RPMI8226 (cell line): ENCODE data around the gene RORB.

Source experiments
- DNase-seq: peaks from one replicate; pipeline ENCODE4 v3.0.0-alpha.2; 2015

RORB gene

DNA sequence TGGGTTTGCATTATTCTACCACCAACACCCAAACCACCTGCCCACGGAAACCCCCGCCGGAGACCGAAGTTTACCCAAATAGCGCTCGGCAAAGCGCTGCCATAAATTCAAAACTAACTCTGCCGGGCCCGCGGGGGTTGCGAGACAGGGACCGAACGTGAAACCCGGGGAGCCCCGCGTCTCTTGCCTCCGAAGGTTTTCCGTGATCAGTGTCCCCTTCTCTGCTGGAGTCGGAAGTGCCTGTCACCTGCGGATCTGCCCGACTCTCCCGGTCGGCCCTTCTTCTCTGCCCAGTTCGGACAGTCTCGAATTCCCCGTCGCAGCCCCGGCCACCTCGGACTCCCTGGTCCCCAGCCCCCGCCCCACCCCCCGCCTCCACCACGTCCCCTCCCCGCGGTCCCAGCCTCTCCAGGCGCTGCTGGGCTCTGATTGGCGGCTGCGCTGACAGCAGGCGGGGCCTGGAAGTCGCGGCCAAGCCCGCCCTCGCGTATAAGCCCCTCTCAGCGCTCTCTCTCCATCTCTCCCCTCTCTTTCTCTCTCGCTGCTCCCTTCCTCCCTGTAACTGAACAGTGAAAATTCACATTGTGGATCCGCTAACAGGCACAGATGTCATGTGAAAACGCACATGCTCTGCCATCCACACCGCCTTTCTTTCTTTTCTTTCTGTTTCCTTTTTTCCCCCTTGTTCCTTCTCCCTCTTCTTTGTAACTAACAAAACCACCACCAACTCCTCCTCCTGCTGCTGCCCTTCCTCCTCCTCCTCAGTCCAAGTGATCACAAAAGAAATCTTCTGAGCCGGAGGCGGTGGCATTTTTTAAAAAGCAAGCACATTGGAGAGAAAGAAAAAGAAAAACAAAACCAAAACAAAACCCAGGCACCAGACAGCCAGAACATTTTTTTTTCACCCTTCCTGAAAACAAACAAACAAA is at the start of gene RORB:
Gene RORB, plus strand, starts transcription at position 517 of the 929 bp plus-strand sequence. CDS start 642 bp downstream, outside the sequence.
- peak; percentile 26 for DNase-seq

DNA sequence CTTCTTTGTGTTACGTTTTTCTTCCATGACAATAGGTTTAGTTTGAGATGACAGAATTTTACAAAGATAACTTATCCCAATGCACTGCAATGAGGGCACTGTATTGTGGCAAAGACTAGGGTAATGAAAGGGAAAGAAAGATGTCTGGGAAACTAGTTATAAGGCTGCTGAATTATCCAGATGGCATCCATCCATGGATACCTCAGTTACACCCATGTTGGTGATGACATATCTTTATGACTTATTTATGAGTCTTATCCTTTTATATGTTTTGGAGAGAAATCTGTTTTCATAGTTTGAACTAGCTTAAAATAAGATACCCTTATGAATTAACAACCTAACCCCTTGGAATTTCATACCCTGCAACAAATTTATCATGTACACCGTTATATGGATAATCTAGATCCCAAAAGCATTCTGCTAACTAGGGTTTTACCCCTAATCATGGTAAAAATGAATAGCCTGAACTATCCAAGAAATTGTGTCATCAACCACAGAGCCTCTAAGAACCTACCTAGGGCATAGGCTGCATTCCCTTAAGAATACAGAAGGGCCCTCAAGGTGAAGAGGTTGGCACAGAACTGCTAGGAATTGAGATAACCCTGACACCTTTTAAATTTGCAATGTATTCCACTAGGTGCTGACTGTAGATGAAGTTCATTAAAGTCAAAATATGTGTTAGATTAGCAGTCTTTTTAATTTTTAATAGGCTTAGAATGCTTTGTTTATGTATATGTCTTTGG is 49.5 kb upstream of the RORB start:
- no peak for DNase-seq

DNA sequence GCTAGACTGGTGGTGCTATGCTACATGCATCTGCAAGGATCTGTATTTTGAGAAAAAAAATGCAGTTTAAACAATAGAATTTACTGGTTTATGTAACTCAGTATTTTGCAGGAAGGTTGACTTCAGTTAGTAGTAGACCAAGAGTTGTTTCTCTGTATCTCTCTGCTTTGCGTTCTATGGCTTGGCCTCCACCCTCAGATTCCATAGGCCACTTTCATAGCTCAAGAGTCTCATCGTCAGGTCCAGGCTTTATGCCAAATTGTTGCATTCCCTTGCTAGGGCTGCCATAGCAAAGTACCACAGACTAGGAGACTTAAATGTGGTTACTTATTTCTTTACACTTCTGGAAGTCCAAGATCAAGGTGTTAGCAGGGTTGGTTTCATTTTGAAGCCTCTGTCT is 48.1 kb upstream of the RORB start:
- no peak for DNase-seq

DNA sequence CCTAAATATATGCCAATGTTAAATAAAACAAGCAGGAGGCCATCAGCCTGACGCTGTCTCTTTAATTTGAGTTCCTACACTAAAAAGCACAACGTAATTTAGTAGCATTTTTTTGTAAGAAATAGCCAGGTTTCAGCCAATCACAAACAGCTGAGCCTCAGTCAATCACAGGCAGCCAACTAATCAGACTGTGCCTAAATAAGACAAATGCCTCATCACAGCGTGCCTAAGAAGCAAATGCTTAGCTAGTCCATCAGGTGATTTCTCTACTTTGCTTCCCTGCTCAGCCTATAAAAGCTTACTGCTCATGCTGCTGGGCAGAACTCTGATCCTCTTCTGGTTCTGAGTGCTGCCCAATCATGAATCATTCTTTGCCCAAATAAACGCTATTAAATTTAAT is 38.3 kb upstream of the RORB start:
- no peak for DNase-seq

DNA sequence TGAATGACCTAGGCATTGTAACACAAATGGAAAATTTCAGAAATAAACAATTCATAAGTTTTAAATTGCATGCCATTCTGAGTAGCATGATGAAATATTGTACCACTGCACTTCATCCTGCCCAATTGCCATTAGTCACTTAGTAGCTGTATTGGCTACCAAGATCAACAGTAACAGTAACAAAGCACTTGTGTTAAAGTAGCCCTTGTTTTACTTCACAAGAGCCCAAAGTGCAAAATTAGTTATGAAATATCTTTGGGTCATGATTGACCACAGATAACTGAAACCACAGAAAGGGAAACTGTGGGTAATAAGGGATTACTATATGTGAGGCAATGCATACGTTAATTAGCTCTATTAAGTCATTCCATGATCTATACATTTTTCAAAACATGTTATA is 33.3 kb upstream of the RORB start:
- no peak for DNase-seq

DNA sequence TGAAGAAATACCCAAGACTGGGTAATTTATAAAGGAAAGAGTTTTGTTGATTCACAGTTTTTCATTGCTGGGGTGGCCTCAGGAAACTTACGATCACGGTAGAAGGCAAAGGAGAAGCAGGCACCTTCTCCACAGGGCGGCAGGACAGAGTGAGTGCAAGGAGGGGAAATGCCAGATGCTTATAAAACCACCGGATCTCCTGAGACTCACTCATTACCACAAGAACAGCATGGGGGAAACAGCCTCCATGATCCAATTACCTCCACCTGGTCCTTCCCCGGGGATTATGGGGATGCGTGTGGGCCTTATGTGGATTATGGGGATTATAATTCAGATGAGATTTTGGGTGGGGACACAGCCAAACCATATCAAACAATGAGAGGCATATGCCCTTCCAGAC is 18.5 kb upstream of the RORB start:
- no peak for DNase-seq

DNA sequence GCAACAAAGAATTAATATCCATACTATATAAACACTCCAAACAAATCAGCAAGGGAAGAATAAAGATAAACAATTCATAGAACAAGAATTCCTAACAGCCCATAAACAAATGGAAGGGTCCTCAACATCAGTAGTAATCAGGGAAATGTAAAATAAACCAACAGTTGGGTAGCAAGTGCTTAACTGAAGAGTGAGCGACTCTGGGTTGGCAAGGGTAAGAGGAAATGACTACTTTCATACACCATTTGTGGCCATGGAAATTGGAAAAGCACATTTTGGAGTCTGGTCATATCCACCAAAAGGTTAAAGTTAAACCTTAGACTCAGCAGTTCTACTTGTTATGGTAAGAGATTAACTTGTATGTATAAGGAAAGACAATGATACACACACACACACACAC is 17.4 kb upstream of the RORB start:
- no peak for DNase-seq

DNA sequence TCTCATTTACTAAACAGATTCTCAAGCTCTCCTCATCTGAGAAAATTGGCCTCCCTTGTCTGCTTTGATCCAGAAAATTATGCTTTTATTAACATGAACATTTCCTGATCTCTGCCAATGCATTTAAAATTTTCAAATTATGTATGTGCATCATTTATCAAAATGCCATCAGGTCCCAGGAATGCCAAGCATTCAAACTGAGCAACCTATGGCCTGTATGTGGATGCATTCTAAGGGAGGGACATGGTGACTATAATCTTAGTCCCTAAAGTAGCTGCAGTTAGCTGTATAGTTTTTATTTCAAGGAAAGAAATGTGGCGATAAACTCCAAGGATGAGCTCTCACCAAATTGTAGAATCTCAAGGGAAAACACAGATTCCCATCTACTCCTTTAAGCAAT is 9.7 kb upstream of the RORB start:
- no peak for DNase-seq

DNA sequence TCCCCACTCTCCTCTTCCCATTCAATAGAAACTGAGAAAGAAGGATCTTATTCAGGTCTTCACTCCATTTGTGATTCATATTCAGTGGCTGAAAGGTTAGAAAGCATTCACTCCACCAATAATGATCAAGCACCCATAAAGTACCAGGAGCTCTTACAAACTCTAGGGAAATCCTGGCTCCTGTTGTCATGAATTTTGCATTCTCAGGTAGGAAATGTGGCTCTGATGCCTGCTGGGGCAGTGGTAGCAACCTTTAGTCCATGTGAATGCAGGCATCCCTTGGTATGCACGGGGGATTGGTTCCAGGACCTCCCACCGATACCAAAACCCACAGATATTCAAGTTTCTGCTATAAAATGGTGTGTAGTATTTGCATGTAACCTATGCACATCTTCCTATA is 3.6 kb upstream of the RORB start:
- DNase-seq, result no peak

DNA sequence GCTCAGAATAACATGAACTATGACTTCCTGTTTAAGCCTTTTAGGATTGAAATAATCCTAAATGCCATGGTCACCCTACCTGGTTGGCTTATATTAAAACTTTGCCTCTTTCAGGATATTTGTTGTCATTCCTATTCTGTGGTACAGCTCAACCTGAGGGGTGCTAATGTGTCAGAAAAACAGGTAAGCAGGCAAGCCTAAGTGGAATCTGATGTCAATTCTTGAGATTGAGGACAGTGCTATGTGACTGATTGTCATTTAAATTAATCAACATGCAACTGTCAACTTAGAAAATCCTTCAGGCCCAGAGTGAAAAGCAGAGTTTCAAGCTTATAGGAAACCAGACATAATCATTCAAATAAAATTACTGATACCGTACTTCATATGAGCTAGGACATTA is 2.6 kb upstream of the RORB start:
- no peak for DNase-seq

DNA sequence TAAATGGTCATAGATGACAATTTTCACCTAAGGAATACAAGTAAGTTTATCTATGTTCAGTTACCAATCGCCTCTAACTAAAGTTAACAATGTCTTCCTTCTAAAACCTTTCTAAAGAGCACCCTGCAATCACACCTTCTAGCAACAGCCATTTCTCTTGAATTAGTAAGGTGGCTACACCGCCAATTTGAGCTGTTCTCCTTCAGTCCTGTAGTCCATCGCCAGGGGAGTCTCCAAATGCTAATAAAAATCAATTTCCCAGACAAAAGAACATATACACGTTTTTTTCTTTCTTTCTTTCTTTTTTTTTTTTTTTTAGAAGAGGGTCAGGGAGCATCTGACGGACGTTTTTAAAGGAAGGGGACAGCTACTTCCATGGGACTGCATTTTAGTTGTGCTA is 729 bp upstream of the RORB start:
- DNase-seq, result no peak

DNA sequence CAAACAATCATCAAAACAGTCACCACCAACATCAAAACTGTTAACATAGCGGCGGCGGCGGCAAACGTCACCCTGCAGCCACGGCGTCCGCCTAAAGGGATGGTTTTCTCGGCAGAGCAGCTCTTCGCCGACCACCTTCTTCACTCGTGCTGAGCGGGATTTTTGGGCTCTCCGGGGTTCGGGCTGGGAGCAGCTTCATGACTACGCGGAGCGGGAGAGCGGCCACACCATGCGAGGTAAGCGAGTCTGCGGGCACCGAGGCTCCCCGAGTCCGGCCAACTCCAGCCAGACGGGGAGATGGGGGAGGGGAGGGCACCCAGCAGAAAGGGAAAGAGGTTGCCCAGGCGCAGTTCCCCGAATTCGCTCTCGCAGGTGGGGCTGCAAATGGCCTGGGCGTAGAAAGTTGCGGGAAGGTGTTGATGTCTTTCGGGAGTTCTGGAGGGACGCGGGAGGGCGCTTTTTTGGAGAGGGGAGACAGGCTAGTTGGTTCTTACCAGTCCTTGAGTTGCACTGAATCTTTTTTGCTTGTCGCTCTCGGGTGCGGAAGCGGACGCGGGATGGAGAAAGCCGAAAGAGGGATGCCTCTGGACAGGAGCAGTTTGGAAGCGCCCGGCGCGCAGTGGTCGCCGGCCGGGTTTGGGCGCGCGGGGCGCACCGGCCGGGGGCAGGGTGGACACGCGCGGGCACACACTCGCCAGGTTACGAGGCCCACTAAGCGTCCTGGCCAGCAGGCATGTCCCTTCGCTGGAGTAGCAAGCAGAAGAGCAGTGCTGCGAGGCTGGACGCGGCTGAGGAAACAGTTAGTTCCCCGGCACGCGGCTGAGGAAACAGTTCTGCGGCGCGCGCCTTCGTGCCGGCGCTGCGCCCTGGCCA is 849 bp downstream of the RORB start:
- no peak for DNase-seq

DNA sequence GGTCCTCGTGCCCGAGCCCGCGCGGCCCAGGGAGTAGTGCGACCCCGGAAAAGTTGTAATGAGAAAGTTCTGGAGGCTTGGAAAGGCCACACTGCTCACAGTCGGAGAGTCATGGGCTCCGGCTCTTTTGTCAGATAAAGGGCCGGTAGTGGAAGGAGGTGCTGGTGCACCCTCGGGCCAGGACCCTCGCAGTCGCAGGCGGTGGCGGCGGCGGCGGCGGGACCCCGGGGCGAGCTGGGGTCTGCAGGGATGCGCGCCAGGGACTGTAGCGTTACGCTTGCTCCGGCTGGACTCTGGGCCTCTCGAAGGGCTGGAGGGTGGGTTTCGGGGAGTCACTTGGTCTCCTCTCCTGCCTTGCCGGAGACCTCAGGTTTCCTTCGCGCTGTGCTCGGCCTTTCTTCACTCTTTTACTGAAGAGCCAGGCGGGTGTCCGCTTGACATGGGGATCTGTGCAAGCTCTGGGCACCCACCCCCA is 1.5 kb downstream of the RORB start:
- no peak for DNase-seq

DNA sequence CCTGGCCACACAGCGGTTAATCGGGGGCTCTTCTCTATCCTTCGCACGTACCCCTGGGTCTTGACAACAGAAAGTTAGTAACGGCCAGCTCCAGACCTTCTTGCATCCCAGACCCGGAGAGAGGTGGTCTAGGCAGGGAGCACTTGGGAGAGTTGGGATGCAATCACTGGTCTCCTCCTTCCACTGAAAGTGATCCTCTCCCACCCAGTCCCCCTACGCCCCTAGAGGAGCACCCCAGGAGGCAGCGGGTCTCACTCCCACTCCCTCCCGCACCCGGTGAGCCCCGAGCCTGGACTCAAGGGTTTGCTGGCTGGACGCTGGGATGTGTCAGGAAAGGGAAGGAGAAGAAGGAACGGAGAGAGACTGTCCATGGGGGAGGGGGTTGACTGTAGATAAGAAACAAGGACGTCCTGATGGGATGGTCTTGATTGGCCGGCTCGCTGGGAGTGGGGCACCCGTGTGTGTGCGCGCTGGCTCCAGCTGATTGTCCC is 2.0 kb downstream of the RORB start:
- no peak for DNase-seq

DNA sequence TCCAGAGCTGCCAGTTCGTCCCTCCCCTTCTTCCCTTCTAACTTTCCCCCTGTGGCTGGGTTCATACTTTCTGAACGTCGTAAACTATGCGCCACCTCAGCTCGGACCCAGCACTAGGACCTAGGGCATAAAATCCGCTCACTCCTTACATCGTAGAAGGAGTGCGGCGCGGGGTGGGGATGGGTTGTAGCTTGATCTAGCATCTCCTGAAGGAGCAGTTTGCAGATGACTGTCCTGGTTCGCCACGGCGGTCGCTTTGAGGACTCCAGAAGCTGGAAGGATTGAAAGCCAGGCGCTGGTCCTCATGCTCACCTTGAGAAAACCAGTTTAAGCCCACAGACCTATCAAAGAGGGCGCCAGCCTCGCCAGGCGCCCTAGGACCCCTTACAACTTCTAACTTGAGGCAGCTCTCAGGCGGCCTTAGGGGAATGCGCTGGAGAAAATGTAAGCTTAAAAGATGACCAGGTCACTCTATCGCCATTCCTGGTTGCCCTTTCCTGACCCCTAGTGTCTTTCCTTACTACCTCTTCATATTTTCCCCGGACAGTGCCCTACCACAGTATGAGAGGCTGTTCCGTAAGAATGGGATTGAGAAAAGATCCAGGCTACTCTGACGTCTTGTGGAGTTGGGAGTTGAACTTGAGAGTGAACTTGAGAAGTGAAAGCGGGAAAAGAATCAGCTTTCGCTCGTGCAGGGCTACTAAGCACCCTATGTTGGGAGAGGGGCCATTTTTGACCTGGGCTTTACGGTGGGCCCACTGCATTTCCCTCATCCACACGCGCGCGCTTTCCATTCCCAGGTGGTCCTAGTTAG is 2.8 kb downstream of the RORB start:
- DNase-seq, result no peak

DNA sequence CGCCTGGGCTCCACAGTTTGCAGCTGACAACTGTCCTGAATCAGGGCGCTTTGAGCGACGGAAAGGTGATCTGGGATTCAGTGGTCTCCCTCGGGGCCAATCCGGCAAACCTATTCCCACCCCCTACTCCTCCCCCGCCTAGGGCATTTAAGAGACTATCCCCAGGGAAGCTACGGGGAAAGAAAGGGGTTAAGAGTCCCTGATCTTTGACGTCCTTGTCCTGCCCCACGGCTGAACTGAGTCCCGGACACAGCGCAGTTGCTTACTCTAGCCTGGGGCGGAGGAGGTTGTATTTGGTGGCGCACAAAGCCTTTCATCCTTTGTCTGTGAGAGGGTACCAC is 3.4 kb downstream of the RORB start:
- no peak for DNase-seq

DNA sequence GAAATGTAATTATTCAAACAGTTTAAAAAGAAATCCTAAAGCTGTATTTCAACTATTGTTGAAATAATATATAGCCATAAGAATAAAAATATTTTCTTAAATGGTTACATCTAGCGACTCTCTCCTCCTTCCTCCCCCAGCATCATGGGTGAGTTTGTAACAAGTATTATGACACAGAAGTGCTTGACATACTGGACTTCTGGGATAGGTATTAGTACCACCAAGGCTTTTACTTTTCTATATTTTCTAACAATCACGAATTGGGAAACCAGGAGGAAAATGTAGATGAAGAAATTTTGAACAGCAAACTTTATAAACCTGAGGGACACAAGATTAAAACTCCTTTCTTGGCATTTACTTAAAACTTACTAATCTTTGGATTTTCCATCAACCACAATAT is 4.4 kb downstream of the RORB start:
- DNase-seq, result no peak

DNA sequence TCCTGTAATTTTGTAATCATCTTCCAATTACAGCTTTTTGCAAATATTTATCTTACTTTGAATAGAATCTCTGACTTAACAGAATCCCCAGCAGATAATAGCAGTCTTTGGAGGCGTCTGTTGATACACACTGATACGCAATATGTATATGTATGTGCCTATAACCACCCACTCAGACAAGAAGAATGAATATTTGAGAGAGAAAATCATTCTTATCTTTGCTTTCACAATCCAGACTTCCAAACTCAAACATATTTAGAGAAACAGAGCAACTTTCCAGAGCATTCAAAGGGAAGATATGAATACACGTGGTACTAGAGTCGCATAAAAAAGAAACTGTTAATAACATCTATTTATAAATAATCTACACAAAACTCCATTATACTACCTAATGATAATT is 6.1 kb downstream of the RORB start:
- DNase-seq, result no peak

DNA sequence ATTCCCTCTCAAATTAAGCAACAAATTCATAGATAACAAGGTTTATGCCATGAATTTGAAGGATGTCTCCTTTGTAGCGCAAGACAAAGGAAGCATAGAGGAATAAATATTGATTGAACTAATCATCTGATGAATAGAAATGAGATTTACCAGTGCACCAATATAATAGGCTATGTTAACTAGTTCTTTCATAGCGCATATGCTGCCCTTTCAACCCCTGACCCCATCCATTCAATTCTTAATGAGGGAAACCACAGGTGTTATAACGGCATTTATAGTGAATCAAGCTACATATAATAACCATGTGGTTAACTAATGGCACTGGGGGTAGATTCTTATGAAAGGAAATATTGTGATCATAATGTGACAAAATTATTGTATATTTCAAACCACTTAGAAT is 6.5 kb downstream of the RORB start:
- DNase-seq, result no peak

DNA sequence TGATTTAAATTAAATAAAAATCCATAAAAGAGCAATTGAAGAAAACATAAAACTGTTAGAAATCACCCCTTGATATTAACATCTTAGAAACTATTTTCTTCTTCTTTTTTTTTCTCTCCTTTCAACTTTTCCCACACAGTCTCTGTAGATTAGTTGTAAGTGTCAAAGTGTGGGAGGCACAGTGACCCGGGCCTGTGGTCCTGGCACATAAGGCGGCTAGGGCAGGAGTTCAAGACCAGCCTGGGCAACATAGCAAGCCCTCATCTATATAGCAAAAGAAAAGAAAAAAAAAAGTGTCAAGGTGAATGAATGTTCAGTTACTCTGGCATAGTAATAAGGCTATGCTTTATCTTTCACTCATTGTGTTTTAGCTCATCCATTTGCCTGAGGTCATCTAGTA is 14.2 kb downstream of the RORB start:
- no peak for DNase-seq

DNA sequence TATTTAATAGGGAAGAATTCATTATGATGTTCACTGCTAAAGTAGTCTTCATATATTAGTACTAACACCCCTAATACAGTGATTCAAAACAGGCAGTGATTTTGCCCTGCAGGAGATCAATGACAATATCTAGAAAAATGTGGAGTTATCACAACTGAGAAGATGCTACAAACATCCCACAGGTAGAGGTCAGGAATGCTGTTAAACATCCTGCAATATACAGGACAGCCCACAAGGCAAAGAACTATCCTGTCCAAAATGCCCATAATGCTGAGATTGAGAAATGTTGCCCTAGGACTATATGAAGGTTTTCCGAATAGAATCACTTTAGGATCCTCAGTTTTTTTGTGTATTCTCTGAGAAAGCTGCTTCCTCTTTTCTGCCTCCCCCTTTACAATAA is 15.3 kb downstream of the RORB start:
- no peak for DNase-seq

DNA sequence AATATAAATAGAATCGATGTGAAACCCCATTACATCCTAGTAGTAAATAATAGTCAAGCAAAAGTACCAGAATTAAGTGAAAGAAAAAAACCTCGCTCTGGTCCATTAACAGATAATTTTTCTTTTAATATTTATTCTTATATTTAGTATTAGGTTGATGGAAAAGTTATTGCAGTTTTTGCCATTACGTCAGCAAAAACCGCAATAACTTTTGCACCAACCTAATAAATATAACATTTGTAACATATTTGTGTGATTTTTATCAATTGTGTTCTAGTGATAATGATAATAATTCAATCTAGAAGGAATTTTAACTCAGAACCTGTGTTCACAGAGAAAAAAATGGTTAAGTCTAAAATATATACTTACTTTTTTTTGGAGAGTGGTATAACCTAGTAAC is 16.1 kb downstream of the RORB start:
- no peak for DNase-seq
